Chondrocyte (in vitro differentiated cells): ENCODE results near the gene BAHD1. TPM values are rescaled to one million over a fixed set of nuclear protein-coding genes. Genes with fewer than 3 reads are reported as not detected.

Source experiments
- DNase-seq: peaks from one replicate; pipeline ENCODE4 v3.0.0; 2021; ENCODE audit warnings: mixed read lengths, low spot score
- H3K27ac Mint-ChIP-seq: one replicate; pipeline ENCODE4 v1.8.0; 2021; ENCODE audit warnings: mild to moderate bottlenecking, moderate library complexity, mixed read lengths; ENCODE audit not compliant: unreplicated experiment
- H3K27me3 Mint-ChIP-seq: 2 replicates; pipeline ENCODE4 v1.8.0; 2021; ENCODE audit warnings: low read depth, mixed read lengths
- H3K36me3 Mint-ChIP-seq: 2 replicates; pipeline ENCODE4 v1.8.0; 2021; ENCODE audit warnings: low read depth, mixed read lengths
- H3K4me1 Mint-ChIP-seq: 2 replicates; pipeline ENCODE4 v1.8.0; 2021; ENCODE audit warnings: low read depth, mild to moderate bottlenecking, mixed read lengths
- H3K4me3 Mint-ChIP-seq: one replicate; pipeline ENCODE4 v1.8.0; 2021; ENCODE audit warnings: mild to moderate bottlenecking, moderate library complexity, mixed read lengths; ENCODE audit not compliant: unreplicated experiment
- H3K9me3 Mint-ChIP-seq: 2 replicates; pipeline ENCODE4 v1.8.0; 2021; ENCODE audit warnings: low read depth, mixed read lengths
- CTCF ChIP-seq: fragments of 200-600 bp; sonication (generic); IDR thresholded peaks from 2 replicates; pipeline ENCODE4 v1.5.0; 2021; ENCODE audit warnings: antibody characterized with exemption, mild to moderate bottlenecking, moderate library complexity
- total RNA-seq: library from RNA; stranded (reverse); gene quantifications from 3 replicates; pipeline ENCODE4 v1.2.1, GENCODE V29; 2021

The BAHD1 gene
- total RNA-seq, 1 donor from 2014 or later: 24.8 TPM

GRCh38 chr15:40472171-40472727, 31.5 kb downstream of the BAHD1 start:
- Mint-ChIP-seq H3K27ac (no peak overlapping the region), H3K27me3 (no peaks in the 10 kb centered on the region), H3K4me3 (peak overlapping the region; percentile 80), H3K36me3 (peaks cover 3% of the 10 kb centered on the region), H3K9me3 (no peaks in the 10 kb centered on the region), H3K4me1 (peaks cover 12% of the 10 kb centered on the region)
- TF ChIP-seq CTCF: no peak
- DNase-seq: peak; percentile 63

GRCh38 chr15:40474581-40474980, 33.8 kb downstream of the BAHD1 start:
- Mint-ChIP-seq H3K27me3 (no peaks in the 10 kb centered on the region), H3K4me3 (no peak overlapping the region), H3K27ac (no peak overlapping the region), H3K36me3 (no peaks in the 10 kb centered on the region), H3K4me1 (peaks cover 12% of the 10 kb centered on the region), H3K9me3 (no peaks in the 10 kb centered on the region)
- TF ChIP-seq CTCF: no peak
- no peak for DNase-seq

DNA sequence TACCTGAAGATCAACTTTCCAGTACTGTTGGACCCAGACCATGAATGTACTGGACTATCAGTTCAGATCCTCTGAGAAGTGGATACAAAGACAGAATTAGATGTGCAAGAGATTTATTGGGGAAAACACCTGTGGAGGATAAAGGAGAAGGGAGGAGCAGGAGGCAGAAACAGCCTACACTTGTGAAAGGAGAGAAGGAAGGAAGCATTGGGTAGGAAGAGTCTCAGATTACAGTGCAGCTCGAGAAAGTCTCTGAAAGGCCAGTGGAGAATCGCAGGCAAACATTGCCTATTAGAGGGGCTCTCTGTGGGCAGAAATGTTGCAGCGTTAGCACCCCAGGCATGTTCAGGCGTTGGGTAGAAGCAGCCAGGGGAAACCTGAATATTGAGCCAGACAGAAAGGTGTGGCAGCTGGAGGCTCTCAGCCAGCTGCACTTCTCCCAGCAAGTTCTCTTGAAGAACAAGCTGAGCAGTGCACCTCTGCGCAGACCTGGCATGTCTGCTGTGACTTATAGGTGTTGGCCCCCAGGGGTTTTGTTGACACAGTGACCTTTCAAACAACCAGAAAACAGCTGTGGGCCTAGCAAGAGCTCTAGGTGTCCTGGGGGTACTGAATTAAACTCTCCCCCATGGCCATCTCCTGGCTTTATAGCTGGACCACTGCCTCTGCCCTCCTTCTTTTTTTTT, 37.0 kb downstream of the BAHD1 start:
- Mint-ChIP-seq H3K27ac (no peak overlapping the region), H3K9me3 (no peaks in the 10 kb centered on the region), H3K4me3 (no peak overlapping the region), H3K4me1 (no peaks in the 10 kb centered on the region), H3K36me3 (no peaks in the 10 kb centered on the region), H3K27me3 (peaks cover 2% of the 10 kb centered on the region)
- no peak for DNase-seq
- no peak for TF ChIP-seq CTCF

GRCh38 chr15:40479024-40479423, 38.3 kb downstream of the BAHD1 start:
- Mint-ChIP-seq H3K36me3 (no peaks in the 10 kb centered on the region), H3K4me1 (no peaks in the 10 kb centered on the region)

More at GRCh38 chr15:40479024-40479423, 38.3 kb downstream of the BAHD1 start:
- H3K9me3 Mint-ChIP-seq: no peaks in the 10 kb centered on the region
- H3K27me3 Mint-ChIP-seq: peaks cover 2% of the 10 kb centered on the region
- H3K27ac Mint-ChIP-seq: no peak overlapping the region
- no peak overlapping the region for H3K4me3 Mint-ChIP-seq
- TF ChIP-seq CTCF: no peak
- DNase-seq: no peak
